ENCODE data around the gene SERPINB2. TPM values are rescaled to one million over a fixed set of nuclear protein-coding genes. Genes with fewer than 3 reads are reported as not detected.

Gene SERPINB2
- total and polyA plus RNA-seq, 10 of the 15 experiments (the other 5 are each of a cell fraction or from before 2014, with no cell fraction given), result 9.6 to 25.3 (median 14.0) TPM

DNA sequence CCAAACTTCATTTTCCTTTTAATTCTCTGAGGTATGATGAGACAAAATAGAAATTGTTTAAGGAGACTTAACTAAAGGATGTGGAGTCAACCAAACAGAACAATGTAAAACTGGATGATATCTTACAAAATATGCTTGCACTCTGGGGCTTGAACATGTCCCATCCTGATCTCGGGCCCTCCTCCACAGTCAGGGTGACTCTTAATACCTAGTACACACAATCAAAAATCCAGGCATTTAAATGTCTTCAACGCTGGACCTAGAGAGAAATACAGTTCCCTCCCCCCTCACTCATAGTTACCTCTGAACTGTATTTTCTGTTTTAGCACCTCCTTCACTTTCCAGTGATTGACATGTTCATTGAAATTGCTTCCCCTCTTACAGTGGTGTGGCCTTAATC, 36.9 kb upstream of the SERPINB2 start (continued):
- TF ChIP-seq, protein P1, sequence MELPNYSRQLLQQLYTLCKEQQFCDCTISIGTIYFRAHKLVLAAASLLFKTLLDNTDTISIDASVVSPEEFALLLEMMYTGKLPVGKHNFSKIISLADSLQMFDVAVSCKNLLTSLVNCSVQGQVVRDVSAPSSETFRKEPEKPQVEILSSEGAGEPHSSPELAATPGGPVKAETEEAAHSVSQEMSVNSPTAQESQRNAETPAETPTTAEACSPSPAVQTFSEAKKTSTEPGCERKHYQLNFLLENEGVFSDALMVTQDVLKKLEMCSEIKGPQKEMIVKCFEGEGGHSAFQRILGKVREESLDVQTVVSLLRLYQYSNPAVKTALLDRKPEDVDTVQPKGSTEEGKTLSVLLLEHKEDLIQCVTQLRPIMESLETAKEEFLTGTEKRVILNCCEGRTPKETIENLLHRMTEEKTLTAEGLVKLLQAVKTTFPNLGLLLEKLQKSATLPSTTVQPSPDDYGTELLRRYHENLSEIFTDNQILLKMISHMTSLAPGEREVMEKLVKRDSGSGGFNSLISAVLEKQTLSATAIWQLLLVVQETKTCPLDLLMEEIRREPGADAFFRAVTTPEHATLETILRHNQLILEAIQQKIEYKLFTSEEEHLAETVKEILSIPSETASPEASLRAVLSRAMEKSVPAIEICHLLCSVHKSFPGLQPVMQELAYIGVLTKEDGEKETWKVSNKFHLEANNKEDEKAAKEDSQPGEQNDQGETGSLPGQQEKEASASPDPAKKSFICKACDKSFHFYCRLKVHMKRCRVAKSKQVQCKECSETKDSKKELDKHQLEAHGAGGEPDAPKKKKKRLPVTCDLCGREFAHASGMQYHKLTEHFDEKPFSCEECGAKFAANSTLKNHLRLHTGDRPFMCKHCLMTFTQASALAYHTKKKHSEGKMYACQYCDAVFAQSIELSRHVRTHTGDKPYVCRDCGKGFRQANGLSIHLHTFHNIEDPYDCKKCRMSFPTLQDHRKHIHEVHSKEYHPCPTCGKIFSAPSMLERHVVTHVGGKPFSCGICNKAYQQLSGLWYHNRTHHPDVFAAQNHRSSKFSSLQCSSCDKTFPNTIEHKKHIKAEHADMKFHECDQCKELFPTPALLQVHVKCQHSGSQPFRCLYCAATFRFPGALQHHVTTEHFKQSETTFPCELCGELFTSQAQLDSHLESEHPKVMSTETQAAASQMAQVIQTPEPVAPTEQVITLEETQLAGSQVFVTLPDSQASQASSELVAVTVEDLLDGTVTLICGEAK (IDR thresholded peaks at IDR 0.05; ENCODE audit: borderline replicate concordance), result no peak
- TF ChIP-seq YBX1 (IDR thresholded peaks at IDR 0.05) (no peak), BACH1 (IDR thresholded peaks at IDR 0.05; ENCODE audit: borderline replicate concordance) (no peak)
- TF ChIP-seq, protein P2, sequence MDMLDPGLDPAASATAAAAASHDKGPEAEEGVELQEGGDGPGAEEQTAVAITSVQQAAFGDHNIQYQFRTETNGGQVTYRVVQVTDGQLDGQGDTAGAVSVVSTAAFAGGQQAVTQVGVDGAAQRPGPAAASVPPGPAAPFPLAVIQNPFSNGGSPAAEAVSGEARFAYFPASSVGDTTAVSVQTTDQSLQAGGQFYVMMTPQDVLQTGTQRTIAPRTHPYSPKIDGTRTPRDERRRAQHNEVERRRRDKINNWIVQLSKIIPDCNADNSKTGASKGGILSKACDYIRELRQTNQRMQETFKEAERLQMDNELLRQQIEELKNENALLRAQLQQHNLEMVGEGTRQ (IDR thresholded peaks at IDR 0.05; ENCODE audit: borderline replicate concordance, low read depth, low read length), result no peak

DNA sequence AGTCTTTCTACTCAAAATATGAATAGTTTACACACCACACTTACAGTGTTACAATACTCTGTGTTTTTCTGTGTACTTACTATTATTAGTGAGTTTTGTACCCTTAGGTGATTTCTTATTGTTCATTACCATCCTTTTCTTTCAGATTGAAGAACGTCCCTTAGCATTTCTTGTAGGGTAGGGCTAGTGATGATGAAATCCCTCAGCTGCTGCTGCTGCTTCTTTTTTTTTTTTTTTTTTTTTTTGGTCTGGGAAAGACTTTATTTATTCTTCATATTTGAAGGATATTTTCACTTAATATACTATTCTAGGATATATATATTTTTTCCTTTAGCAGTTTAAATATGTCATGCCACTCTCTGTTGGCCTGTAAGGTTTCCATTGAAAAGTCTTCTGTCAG, 29.0 kb upstream of the SERPINB2 start:
- FAIRE-seq (no peak), ATAC-seq (no peak), DNase-seq (ENCODE audit: low read depth, low spot score) (no peak)
- Histone ChIP-seq H2AFZ (ENCODE audit: control insufficient read depth, low read depth, low read length) (no peak overlapping the region), H4K20me1 (ENCODE audit: control insufficient read depth, insufficient read depth) (no peaks in the 10 kb centered on the region), H3K9ac (ENCODE audit: control insufficient read depth, insufficient read depth, low read length) (no peak overlapping the region), H3K9me3 (replicated peaks; ENCODE audit: control insufficient read depth, insufficient read depth, low read length) (no peaks in the 10 kb centered on the region), H3K27ac (ENCODE audit: control insufficient read depth, insufficient read depth) (no peak overlapping the region), H3K27me3 (replicated peaks in 1 of 2; ENCODE audit: control insufficient read depth in 2 of 2, insufficient read depth in 2 of 2, low read length in 1 of 2) (no peaks in the 10 kb centered on the region), H3K79me2 (ENCODE audit: control insufficient read depth, insufficient read depth, low read length) (no peaks in the 10 kb centered on the region), H3K36me3 (ENCODE audit: control insufficient read depth in 2 of 2, insufficient read depth in 2 of 2, low read length in 1 of 2) (no peaks in the 10 kb centered on the region), H3K4me3 (no peak overlapping the region), H3K4me2 (ENCODE audit: control insufficient read depth, insufficient read depth) (no peak overlapping the region), H3K4me1 (ENCODE audit: control insufficient read depth, insufficient read depth, low read length) (no peaks in the 10 kb centered on the region)
- in situ Hi-C loops (cut with MboI), result no loop called here
- TF ChIP-seq BRCA1 (IDR thresholded peaks at IDR 0.05; ENCODE audit: low read depth, low read length), result no peak
- TF ChIP-seq, protein P3, sequence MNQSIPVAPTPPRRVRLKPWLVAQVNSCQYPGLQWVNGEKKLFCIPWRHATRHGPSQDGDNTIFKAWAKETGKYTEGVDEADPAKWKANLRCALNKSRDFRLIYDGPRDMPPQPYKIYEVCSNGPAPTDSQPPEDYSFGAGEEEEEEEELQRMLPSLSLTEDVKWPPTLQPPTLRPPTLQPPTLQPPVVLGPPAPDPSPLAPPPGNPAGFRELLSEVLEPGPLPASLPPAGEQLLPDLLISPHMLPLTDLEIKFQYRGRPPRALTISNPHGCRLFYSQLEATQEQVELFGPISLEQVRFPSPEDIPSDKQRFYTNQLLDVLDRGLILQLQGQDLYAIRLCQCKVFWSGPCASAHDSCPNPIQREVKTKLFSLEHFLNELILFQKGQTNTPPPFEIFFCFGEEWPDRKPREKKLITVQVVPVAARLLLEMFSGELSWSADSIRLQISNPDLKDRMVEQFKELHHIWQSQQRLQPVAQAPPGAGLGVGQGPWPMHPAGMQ (IDR thresholded peaks at IDR 0.05; ENCODE audit: borderline replicate concordance), result no peak
- ChIA-PET RAD21 (ENCODE audit: unreplicated experiment) (no interaction called here), SMC1A (ENCODE audit: uncharacterized antibody, unreplicated experiment) (interaction anchor here (1.0 kb wide), 1 partner anchor 42 kb away, joined by 3 read pairs; no protein-coding TSS in a partner anchor), POLR2A (no interaction called here), CTCF (interaction anchor here (1.9 kb wide), 1 partner anchor 35 kb away, joined by 5 read pairs; no protein-coding TSS in a partner anchor)
- 37% methylated on average over 1 of the region's 1 CpG for WGBS (ENCODE audit: insufficient coverage, insufficient replicate concordance, low lambda C conversion rate, missing lambda C conversion rate)
- no TSS peak for BruUV-seq (replicated peaks)
- intact Hi-C loops (cut with micrococcal nuclease; ENCODE audit: unreplicated experiment), result no loop called here

Measured in GM12878 (cell line).